Neuronal stem cell (in vitro differentiated cells): ENCODE data around the gene BCHE.

ENCODE experiments used
- DNase-seq: peaks from one replicate; pipeline ENCODE4 v3.0.0-alpha.2; 2013; ENCODE audit warnings: low spot score
- H2AFZ ChIP-seq: one replicate; pipeline ENCODE4 v1.6.1; 2013; ENCODE audit warnings: mild to moderate bottlenecking, low read length, inconsistent platforms
- H2AK5ac ChIP-seq: 2 replicates; pipeline ENCODE4 v1.6.1; 2013; ENCODE audit warnings: low read depth, mild to moderate bottlenecking, inconsistent platforms, low read length, moderate library complexity, mixed read lengths
- H2BK120ac ChIP-seq: 2 replicates; pipeline ENCODE4 v1.6.1; 2013; ENCODE audit warnings: low read depth, mild to moderate bottlenecking, inconsistent platforms, low read length, moderate library complexity, mixed read lengths
- H2BK12ac ChIP-seq: one replicate; pipeline ENCODE4 v1.6.1; 2013; ENCODE audit warnings: low read length, inconsistent platforms
- H2BK15ac ChIP-seq: 2 replicates; pipeline ENCODE4 v1.6.1; 2013; ENCODE audit warnings: mild to moderate bottlenecking, low read length, inconsistent platforms, mixed read lengths
- H2BK5ac ChIP-seq: one replicate; pipeline ENCODE4 v1.6.1; 2013; ENCODE audit warnings: inconsistent platforms, mild to moderate bottlenecking, low read length, moderate library complexity
- H3K14ac ChIP-seq: one replicate; pipeline ENCODE4 v1.6.1; 2013; ENCODE audit warnings: low read length, inconsistent platforms
- H3K18ac ChIP-seq: 2 replicates; pipeline ENCODE4 v1.6.1; 2013; ENCODE audit warnings: low read length, inconsistent platforms
- H3K23ac ChIP-seq: 2 replicates; pipeline ENCODE4 v1.6.1; 2013; ENCODE audit warnings: low read depth, mild to moderate bottlenecking, mixed read lengths, low read length, inconsistent platforms; ENCODE audit not compliant: poor library complexity
- H3K27ac ChIP-seq: replicated peaks from 3 replicates; pipeline ENCODE4 v1.5.1; 2013; ENCODE audit warnings: low read length, inconsistent platforms
- H3K27me3 ChIP-seq, 3 experiments: 2 replicates each; pipeline ENCODE4 v1.6.1; 2013; ENCODE audit warnings: low read length in 3 of 3, mild to moderate bottlenecking in 2 of 3, inconsistent platforms in 1 of 3, low read depth in 1 of 3, mixed read lengths in 1 of 3, moderate library complexity in 1 of 3; ENCODE audit not compliant: control insufficient read depth in 3 of 3, insufficient read depth in 3 of 3
- H3K36me3 ChIP-seq, 2 donors: replicated peaks in 1 of 2; 2 replicates each; pipeline ENCODE4 v1.6.1; 2013; ENCODE audit warnings: low read length in 2 of 2; ENCODE audit not compliant: control insufficient read depth in 2 of 2, insufficient read depth in 2 of 2
- H3K4ac ChIP-seq: 2 replicates; pipeline ENCODE4 v1.6.1; 2013; ENCODE audit warnings: inconsistent platforms, mild to moderate bottlenecking, low read length, moderate library complexity
- H3K4me1 ChIP-seq, 2 donors: 1 replicate in 1 of 2; 2 replicates in 1 of 2; pipeline ENCODE4 v1.6.1; 2013; ENCODE audit warnings: low read length in 2 of 2, low read depth in 1 of 2; ENCODE audit not compliant: control insufficient read depth in 2 of 2, insufficient read depth in 1 of 2
- H3K4me2 ChIP-seq: one replicate; pipeline ENCODE4 v1.6.1; 2013; ENCODE audit warnings: mild to moderate bottlenecking, low read length, inconsistent platforms; ENCODE audit not compliant: insufficient read depth, poor library complexity, severe bottlenecking
- H3K4me3 ChIP-seq, 2 donors: 2 replicates each; pipeline ENCODE4 v1.5.1; 2013; ENCODE audit warnings: low read length in 2 of 2, mild to moderate bottlenecking in 2 of 2, inconsistent platforms in 1 of 2, moderate library complexity in 1 of 2
- H3K79me1 ChIP-seq: one replicate; pipeline ENCODE4 v1.6.1; 2013; ENCODE audit warnings: low read depth, mild to moderate bottlenecking, inconsistent platforms, low read length, moderate library complexity
- H3K9ac ChIP-seq: one replicate; pipeline ENCODE4 v1.6.1; 2013; ENCODE audit warnings: mild to moderate bottlenecking, low read depth, low read length, inconsistent platforms; ENCODE audit not compliant: poor library complexity
- H3K9me3 ChIP-seq, 2 donors: replicated peaks in 1 of 2; 2 replicates each; pipeline versions ENCODE3 to v1.6.1; 2013; ENCODE audit warnings: low read length in 2 of 2, mild to moderate bottlenecking in 2 of 2, inconsistent platforms in 1 of 2, low read depth in 1 of 2, mixed read lengths in 1 of 2, moderate library complexity in 1 of 2; ENCODE audit not compliant: control insufficient read depth in 2 of 2, insufficient read depth in 1 of 2
- H4K8ac ChIP-seq: one replicate; pipeline ENCODE4 v1.6.1; 2013; ENCODE audit warnings: low read depth, mild to moderate bottlenecking, inconsistent platforms, low read length, moderate library complexity
- H4K91ac ChIP-seq: one replicate; pipeline ENCODE4 v1.6.1; 2013; ENCODE audit warnings: low read length, low read depth, mild to moderate bottlenecking, inconsistent platforms; ENCODE audit not compliant: poor library complexity
- WGBS, 2 donors: extraction: QIAGEN DNeasy Blood & Tissue Kit; methylation state at CpG; one replicate each; pipeline ENCODE4 v1.1.7; 2013; ENCODE audit warnings: missing lambda C conversion rate in 2 of 2, mixed read lengths in 1 of 2; ENCODE audit not compliant: insufficient read length in 2 of 2, insufficient replicate concordance in 1 of 2; ENCODE audit errors: extremely low coverage in 2 of 2; 5-methylcytosine and 5-hydroxymethylcytosine counted together

Gene BCHE

DNA sequence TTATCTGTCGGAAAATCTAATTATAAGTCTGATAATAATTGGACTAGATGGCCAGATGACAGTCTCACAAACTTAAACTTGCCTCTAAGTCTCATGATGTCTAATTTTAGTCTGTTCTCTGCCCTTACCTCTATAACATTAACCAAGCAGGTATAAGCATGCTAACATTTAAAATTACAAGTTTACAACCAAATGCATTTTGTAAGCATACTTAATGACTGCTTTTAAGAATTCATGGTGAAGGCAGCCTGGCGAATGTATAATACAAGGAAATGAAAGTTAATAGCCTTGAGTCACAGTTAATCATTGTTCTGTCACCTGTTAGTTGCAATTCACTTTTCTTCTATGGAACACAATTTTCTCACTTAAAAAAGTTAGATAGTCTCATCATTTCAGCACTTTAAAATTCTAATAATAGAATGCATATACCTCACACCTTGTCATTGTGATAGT lies 16.5 kb downstream of the BCHE start:
- Histone ChIP-seq H3K4ac (no peak overlapping the region), H2BK120ac (no peak overlapping the region), H3K18ac (no peak overlapping the region), H3K4me1 (no peaks in the 10 kb centered on the region), H3K27ac (no peak overlapping the region), H2AK5ac (no peak overlapping the region), H3K14ac (no peak overlapping the region), H3K4me3 (no peak overlapping the region), H2BK15ac (no peak overlapping the region), H3K4me2 (no peak overlapping the region), H2BK12ac (no peak overlapping the region), H3K9ac (no peak overlapping the region), H3K9me3 (no peaks in the 10 kb centered on the region), H2BK5ac (no peak overlapping the region), H3K23ac (no peak overlapping the region), H3K36me3 (no peaks in the 10 kb centered on the region), H2AFZ (no peak overlapping the region), H4K91ac (no peak overlapping the region), H3K79me1 (no peaks in the 10 kb centered on the region), H3K27me3 (no peaks in the 10 kb centered on the region), H4K8ac (no peak overlapping the region)
- no CpG with 5 or more reads among the region's 2 CpGs for WGBS, 2 donors
- no peak for DNase-seq

DNA sequence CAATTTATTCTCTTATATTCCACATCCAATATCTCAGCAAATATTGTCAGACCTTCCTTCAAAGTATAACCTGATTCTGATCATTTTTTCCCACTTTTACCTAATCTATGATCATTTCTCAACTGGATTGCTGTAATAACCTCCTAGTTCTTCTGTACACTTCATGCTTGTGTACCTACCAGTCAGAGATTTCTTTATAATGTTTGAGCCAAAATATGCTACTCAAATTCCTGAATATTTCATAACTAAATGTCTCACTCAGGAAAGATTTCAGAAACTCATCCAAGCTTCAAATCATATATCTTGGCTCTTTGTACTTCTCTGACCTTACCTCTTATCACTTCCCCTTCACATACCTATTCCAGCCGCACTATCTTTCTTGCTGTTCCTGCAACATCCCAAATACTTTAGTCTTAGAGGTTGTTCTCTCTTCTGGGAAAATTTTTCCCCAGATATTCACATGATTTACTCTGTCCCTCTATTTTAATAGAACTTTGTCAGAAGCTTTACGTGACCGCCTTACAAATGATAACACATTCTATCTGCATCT lies 20.0 kb downstream of the BCHE start:
- Histone ChIP-seq H2BK120ac (no peak overlapping the region), H2BK5ac (no peak overlapping the region)
- WGBS, 2 donors = no CpG with 5 or more reads among the region's 3 CpGs

DNA sequence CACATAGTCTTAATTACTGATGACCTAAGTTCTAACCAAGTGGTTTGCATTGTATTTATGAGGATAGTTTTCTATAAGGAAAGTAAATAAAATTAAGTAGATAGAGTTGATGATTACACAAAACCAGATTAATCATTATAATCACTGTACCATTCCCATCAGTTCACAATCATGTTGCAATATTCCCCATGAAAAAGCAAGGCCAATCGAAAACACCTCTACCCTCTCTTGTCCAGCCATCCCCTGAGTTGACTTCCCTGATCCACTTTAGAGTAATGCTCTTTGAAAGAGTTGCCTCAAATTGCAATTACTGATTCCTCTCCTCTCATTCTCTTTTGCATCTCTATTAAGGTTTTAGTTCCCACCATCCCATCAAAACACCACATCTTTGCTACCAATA lies 21.0 kb downstream of the BCHE start:
- Histone ChIP-seq H3K9me3 (no peaks in the 10 kb centered on the region), H3K36me3 (no peaks in the 10 kb centered on the region), H3K79me1 (no peaks in the 10 kb centered on the region), H3K23ac (no peak overlapping the region), H3K27me3 (no peaks in the 10 kb centered on the region), H2BK15ac (no peak overlapping the region), H2AK5ac (no peak overlapping the region), H3K4ac (no peak overlapping the region), H3K18ac (no peak overlapping the region), H4K8ac (no peak overlapping the region), H3K9ac (no peak overlapping the region), H3K14ac (no peak overlapping the region), H2AFZ (no peak overlapping the region), H2BK12ac (no peak overlapping the region), H3K4me1 (no peaks in the 10 kb centered on the region), H4K91ac (no peak overlapping the region), H3K4me2 (no peak overlapping the region), H3K4me3 (no peak overlapping the region), H2BK120ac (no peak overlapping the region), H2BK5ac (no peak overlapping the region), H3K27ac (no peak overlapping the region)
- no peak for DNase-seq
- no CpG with 5 or more reads among the region's 1 CpG for WGBS, 2 donors

More for the DNA sequence above, 20.0 kb downstream of the BCHE start:
- no peak overlapping the region for H3K4ac ChIP-seq
- no peak overlapping the region for H4K91ac ChIP-seq
- H3K23ac ChIP-seq = no peak overlapping the region
- H2AFZ ChIP-seq = no peak overlapping the region
- no peak overlapping the region for H2BK15ac ChIP-seq
- H3K9me3 ChIP-seq = no peaks in the 10 kb centered on the region
- H3K79me1 ChIP-seq = no peaks in the 10 kb centered on the region
- H2BK12ac ChIP-seq = no peak overlapping the region
- no peaks in the 10 kb centered on the region for H3K27me3 ChIP-seq
- no peak overlapping the region for H2AK5ac ChIP-seq
- H3K9ac ChIP-seq = no peak overlapping the region
- no peak overlapping the region for H3K18ac ChIP-seq
- H3K14ac ChIP-seq = no peak overlapping the region
- H3K4me1 ChIP-seq = no peaks in the 10 kb centered on the region
- H3K36me3 ChIP-seq = no peaks in the 10 kb centered on the region
- H3K4me2 ChIP-seq = no peak overlapping the region
- DNase-seq = no peak
- H3K27ac ChIP-seq = no peak overlapping the region
- H4K8ac ChIP-seq = no peak overlapping the region
- H3K4me3 ChIP-seq = no peak overlapping the region

DNA sequence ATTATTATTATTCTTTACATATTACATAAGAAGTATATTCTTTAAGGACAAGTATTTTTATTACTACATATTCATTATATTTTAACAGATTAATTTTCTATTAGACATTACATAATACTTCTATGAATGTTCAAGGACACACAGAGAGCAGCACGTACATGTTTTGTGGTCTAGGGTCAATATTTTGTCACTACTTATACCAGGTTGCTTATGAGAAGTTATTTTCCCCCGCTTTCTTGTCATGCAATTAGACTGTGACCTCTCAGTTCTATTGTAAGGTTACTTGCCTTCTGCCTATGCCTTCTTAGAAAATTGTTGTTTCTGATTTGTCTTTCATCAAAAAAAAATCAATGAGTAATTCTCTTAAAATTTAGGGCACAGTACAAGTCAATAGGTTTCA lies 21.5 kb downstream of the BCHE start:
- Histone ChIP-seq H3K79me1 (no peaks in the 10 kb centered on the region), H3K4me1 (no peaks in the 10 kb centered on the region), H3K18ac (no peak overlapping the region), H3K4me3 (no peak overlapping the region), H3K23ac (no peak overlapping the region), H3K36me3 (no peaks in the 10 kb centered on the region), H3K14ac (no peak overlapping the region), H2BK12ac (no peak overlapping the region), H3K27me3 (no peaks in the 10 kb centered on the region), H4K91ac (no peak overlapping the region), H2AFZ (no peak overlapping the region), H2BK15ac (no peak overlapping the region), H3K9me3 (no peaks in the 10 kb centered on the region), H3K9ac (no peak overlapping the region), H3K27ac (no peak overlapping the region), H4K8ac (no peak overlapping the region), H2AK5ac (no peak overlapping the region), H2BK120ac (no peak overlapping the region), H3K4me2 (no peak overlapping the region), H3K4ac (no peak overlapping the region), H2BK5ac (no peak overlapping the region)
- no peak for DNase-seq
- no CpG with 5 or more reads among the region's 2 CpGs for WGBS, 2 donors
